ENCODE measurements around the gene PACSIN3.

Gene PACSIN3

DNA sequence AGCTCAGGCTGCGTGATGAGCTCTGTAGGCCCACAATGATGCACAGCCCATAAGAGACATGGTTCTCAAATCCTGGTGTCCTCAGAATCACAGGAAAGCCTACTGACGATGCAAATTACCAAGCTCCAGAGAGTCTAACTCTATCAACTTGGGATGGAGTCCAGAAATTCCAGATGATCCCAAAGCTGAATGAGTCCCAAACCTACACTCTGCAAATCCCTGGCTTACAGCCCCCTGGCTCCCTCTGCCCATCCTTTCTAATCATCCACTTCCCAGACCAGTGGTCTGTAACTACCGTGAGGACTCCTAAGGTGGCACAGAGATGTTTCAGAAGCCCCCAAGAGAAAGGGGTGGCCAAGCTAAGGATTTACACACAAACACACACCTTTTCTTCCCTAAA is 23.0 kb downstream of the PACSIN3 start:
- peaks cover 77% of the 10 kb centered on the region for H3K36me3 ChIP-seq (ENCODE audit: insufficient read depth, insufficient read length, low read length)
- no peaks in the 10 kb centered on the region for H3K27me3 ChIP-seq (ENCODE audit: insufficient read depth, insufficient read length)
- no peak overlapping the region for H3K4me3 ChIP-seq (ENCODE audit: insufficient read length, low read depth)
- H3K9ac ChIP-seq (ENCODE audit: insufficient read length, low read depth) = no peak overlapping the region
- H3K4me1 ChIP-seq (ENCODE audit: insufficient read depth, insufficient read length) = peaks cover 10% of the 10 kb centered on the region
- no peaks in the 10 kb centered on the region for H3K9me3 ChIP-seq (ENCODE audit: insufficient read depth, low read length)
- no peak for DNase-seq (ENCODE audit: low read depth, low spot score)
- TF ChIP-seq ZNF274 (IDR thresholded peaks at IDR 0.05; ENCODE audit: low read depth, low read length) = no peak
- no peak for TF ChIP-seq YY1 (IDR thresholded peaks at IDR 0.05; ENCODE audit: insufficient read depth, insufficient read length)
- TF ChIP-seq SUZ12 (IDR thresholded peaks at IDR 0.05; ENCODE audit: extremely low read depth, insufficient read depth, insufficient read length) = no peak

DNA sequence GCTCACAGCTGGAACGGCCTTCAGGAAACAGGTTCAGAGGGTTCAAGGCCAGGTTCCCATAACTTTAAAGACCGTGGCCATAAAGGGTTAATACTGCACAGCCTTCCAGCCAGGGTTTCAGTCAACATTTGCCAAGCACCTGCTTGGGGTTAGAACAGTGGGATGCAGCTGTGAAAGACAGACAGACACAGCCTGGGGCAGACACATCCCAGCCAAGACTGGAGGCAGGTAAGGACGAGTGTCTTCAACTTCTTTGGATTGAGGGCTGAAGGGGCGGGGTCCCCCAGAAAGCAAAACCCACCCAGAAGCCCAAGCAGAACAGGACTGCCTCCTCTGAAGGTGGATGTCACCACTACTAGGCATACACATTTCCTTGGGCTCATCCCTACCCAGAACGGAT is 23.8 kb downstream of the PACSIN3 start:
- no peak overlapping the region for H3K4me3 ChIP-seq (ENCODE audit: insufficient read length, low read depth)
- DNase-seq (ENCODE audit: low read depth, low spot score) = no peak
- H3K36me3 ChIP-seq (ENCODE audit: insufficient read depth, insufficient read length, low read length) = peaks cover 69% of the 10 kb centered on the region
- H3K9me3 ChIP-seq (ENCODE audit: insufficient read depth, low read length) = no peaks in the 10 kb centered on the region
- TF ChIP-seq SUZ12 (IDR thresholded peaks at IDR 0.05; ENCODE audit: extremely low read depth, insufficient read depth, insufficient read length) = no peak
- TF ChIP-seq YY1 (IDR thresholded peaks at IDR 0.05; ENCODE audit: insufficient read depth, insufficient read length) = no peak
- TF ChIP-seq ZNF274 (IDR thresholded peaks at IDR 0.05; ENCODE audit: low read depth, low read length) = no peak
- no peaks in the 10 kb centered on the region for H3K27me3 ChIP-seq (ENCODE audit: insufficient read depth, insufficient read length)
- H3K4me1 ChIP-seq (ENCODE audit: insufficient read depth, insufficient read length) = peaks cover 10% of the 10 kb centered on the region
- H3K9ac ChIP-seq (ENCODE audit: insufficient read length, low read depth) = no peak overlapping the region

GRCh38 chr11:47161890-47162289 is 24.3 kb downstream of the PACSIN3 start:
- Histone ChIP-seq H3K36me3 (ENCODE audit: insufficient read depth, insufficient read length, low read length) (peaks cover 66% of the 10 kb centered on the region), H3K4me3 (ENCODE audit: insufficient read length, low read depth) (no peak overlapping the region), H3K4me1 (ENCODE audit: insufficient read depth, insufficient read length) (peaks cover 12% of the 10 kb centered on the region), H3K9me3 (ENCODE audit: insufficient read depth, low read length) (no peaks in the 10 kb centered on the region), H3K27me3 (ENCODE audit: insufficient read depth, insufficient read length) (no peaks in the 10 kb centered on the region), H3K9ac (ENCODE audit: insufficient read length, low read depth) (no peak overlapping the region)
- TF ChIP-seq YY1 (IDR thresholded peaks at IDR 0.05; ENCODE audit: insufficient read depth, insufficient read length) (no peak), ZNF274 (IDR thresholded peaks at IDR 0.05; ENCODE audit: low read depth, low read length) (no peak), SUZ12 (IDR thresholded peaks at IDR 0.05; ENCODE audit: extremely low read depth, insufficient read depth, insufficient read length) (no peak)
- no peak for DNase-seq (ENCODE audit: low read depth, low spot score)

DNA sequence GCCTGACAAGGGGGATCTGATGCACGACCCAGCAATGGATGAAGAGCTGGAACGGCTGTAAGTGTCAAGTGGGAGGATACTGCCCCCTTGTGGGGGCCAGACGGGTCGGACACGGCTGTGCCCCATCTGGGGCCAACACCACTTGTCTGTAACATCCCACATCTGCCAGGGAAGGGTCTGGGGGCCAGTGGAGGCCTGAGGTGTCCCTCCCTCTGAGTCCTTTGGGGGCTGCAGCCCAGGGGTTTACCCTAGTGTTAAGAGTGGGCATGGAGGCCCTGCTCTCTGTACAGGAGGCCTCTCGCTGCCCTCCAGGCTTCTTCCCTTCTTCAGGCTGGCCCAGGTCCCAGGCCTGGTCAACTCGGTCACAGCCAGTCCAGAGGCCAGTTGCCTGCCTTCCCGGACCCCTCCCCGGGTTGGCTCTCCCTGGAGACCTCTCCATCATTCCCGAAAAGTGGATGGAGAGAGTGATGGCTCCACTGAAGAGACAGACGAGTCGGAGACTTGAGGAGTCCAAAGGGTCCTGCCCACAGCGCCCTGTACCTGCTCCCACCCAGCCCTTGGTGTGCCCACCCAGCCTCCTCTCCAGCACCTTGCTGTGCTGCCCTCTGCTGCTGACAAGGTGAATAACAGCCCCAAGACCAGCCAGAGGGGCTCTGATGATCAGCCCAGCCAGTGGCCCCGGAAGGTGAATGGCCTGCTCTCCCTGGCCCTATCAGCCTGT is 24.9 kb downstream of the PACSIN3 start:
- Histone ChIP-seq H3K36me3 (ENCODE audit: insufficient read depth, insufficient read length, low read length) (peaks cover 66% of the 10 kb centered on the region), H3K4me3 (ENCODE audit: insufficient read length, low read depth) (no peak overlapping the region), H3K27me3 (ENCODE audit: insufficient read depth, insufficient read length) (no peaks in the 10 kb centered on the region), H3K4me1 (ENCODE audit: insufficient read depth, insufficient read length) (peaks cover 12% of the 10 kb centered on the region), H3K9me3 (ENCODE audit: insufficient read depth, low read length) (no peaks in the 10 kb centered on the region), H3K9ac (ENCODE audit: insufficient read length, low read depth) (no peak overlapping the region)
- peak; percentile 79 for DNase-seq (ENCODE audit: low read depth, low spot score)
- no peak for TF ChIP-seq SUZ12 (IDR thresholded peaks at IDR 0.05; ENCODE audit: extremely low read depth, insufficient read depth, insufficient read length)
- TF ChIP-seq YY1 (IDR thresholded peaks at IDR 0.05; ENCODE audit: insufficient read depth, insufficient read length) = no peak
- no peak for TF ChIP-seq ZNF274 (IDR thresholded peaks at IDR 0.05; ENCODE audit: low read depth, low read length)

DNA sequence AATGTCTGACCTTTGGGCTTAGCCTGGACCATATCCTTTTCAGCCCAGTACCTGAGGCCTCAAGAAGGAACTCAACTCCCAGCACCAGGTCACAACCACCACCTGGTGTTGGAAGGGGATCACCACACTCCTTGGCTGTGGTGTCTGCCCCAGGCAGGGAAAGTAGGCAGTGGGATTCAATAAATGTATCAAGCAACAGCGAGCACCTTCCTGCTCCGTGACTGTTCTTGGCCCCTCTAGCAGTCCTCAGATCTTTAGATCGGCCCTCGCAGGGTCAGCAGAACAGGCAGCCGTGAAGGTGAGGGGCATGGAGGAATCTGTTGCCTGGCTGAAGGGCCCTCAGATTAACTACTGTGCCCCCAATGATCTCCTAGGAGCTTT is 25.5 kb downstream of the PACSIN3 start:
- peaks cover 63% of the 10 kb centered on the region for H3K36me3 ChIP-seq (ENCODE audit: insufficient read depth, insufficient read length, low read length)
- TF ChIP-seq ZNF274 (IDR thresholded peaks at IDR 0.05; ENCODE audit: low read depth, low read length) (no peak), SUZ12 (IDR thresholded peaks at IDR 0.05; ENCODE audit: extremely low read depth, insufficient read depth, insufficient read length) (no peak), YY1 (IDR thresholded peaks at IDR 0.05; ENCODE audit: insufficient read depth, insufficient read length) (no peak)
- no peak overlapping the region for H3K4me3 ChIP-seq (ENCODE audit: insufficient read length, low read depth)
- H3K9ac ChIP-seq (ENCODE audit: insufficient read length, low read depth) = peak overlapping the region; percentile 52
- peaks cover 12% of the 10 kb centered on the region for H3K4me1 ChIP-seq (ENCODE audit: insufficient read depth, insufficient read length)
- DNase-seq (ENCODE audit: low read depth, low spot score) = no peak
- no peaks in the 10 kb centered on the region for H3K27me3 ChIP-seq (ENCODE audit: insufficient read depth, insufficient read length)
- no peaks in the 10 kb centered on the region for H3K9me3 ChIP-seq (ENCODE audit: insufficient read depth, low read length)

DNA sequence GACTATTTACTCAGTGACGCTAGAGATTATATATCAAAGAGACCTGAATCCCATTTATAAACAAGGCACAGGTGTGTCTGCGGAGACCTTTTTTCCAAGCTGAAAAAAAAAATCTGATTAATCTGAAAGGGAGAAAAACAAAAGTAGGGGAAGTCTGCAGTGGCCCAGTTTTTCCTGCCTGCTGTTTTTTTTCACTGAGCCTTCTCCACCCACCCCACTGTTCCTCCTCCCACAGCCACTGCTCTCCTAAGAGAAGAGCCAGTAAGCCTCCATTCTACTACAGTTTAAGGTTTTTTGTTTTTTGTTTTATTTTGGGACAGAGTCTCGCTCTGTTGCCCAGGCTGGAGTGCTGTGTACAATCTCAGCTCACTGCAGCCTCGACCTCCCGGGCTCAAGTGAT is 28.0 kb downstream of the PACSIN3 start:
- TF ChIP-seq SUZ12 (IDR thresholded peaks at IDR 0.05; ENCODE audit: extremely low read depth, insufficient read depth, insufficient read length) (no peak), ZNF274 (IDR thresholded peaks at IDR 0.05; ENCODE audit: low read depth, low read length) (no peak), YY1 (IDR thresholded peaks at IDR 0.05; ENCODE audit: insufficient read depth, insufficient read length) (no peak)
- Histone ChIP-seq H3K4me3 (ENCODE audit: insufficient read length, low read depth) (no peak overlapping the region), H3K9ac (ENCODE audit: insufficient read length, low read depth) (no peak overlapping the region), H3K36me3 (ENCODE audit: insufficient read depth, insufficient read length, low read length) (peaks cover 39% of the 10 kb centered on the region), H3K27me3 (ENCODE audit: insufficient read depth, insufficient read length) (no peaks in the 10 kb centered on the region), H3K9me3 (ENCODE audit: insufficient read depth, low read length) (no peaks in the 10 kb centered on the region), H3K4me1 (ENCODE audit: insufficient read depth, insufficient read length) (peaks cover 9% of the 10 kb centered on the region)
- DNase-seq (ENCODE audit: low read depth, low spot score) = no peak

DNA sequence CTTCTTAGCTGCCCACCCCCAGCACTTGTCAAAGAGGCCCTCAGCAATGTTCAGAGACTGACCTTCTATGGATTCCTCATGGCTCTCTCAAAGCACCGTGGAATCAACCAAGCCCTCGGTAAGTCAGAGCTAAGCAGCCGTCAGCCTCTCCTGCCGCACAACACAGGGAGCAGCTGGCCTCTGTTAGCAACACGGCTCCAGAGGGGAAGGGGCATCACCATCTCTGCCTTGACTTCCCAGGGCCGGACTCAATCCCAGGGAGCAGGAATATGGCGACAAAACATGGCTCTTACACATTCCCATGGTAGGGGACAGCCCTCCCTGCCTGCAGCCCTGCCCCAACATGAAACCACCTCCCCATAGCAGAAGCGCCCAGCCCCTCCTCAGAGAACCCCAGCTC is 28.4 kb downstream of the PACSIN3 start:
- no peak overlapping the region for H3K4me3 ChIP-seq (ENCODE audit: insufficient read length, low read depth)
- H3K36me3 ChIP-seq (ENCODE audit: insufficient read depth, insufficient read length, low read length) = peaks cover 34% of the 10 kb centered on the region
- no peak for DNase-seq (ENCODE audit: low read depth, low spot score)
- peaks cover 10% of the 10 kb centered on the region for H3K4me1 ChIP-seq (ENCODE audit: insufficient read depth, insufficient read length)
- no peak overlapping the region for H3K9ac ChIP-seq (ENCODE audit: insufficient read length, low read depth)
- no peak for TF ChIP-seq YY1 (IDR thresholded peaks at IDR 0.05; ENCODE audit: insufficient read depth, insufficient read length)
- no peak for TF ChIP-seq ZNF274 (IDR thresholded peaks at IDR 0.05; ENCODE audit: low read depth, low read length)
- no peak for TF ChIP-seq SUZ12 (IDR thresholded peaks at IDR 0.05; ENCODE audit: extremely low read depth, insufficient read depth, insufficient read length)
- H3K27me3 ChIP-seq (ENCODE audit: insufficient read depth, insufficient read length) = no peaks in the 10 kb centered on the region
- H3K9me3 ChIP-seq (ENCODE audit: insufficient read depth, low read length) = no peaks in the 10 kb centered on the region
